HAP-1 (cell line): Measurements from ENCODE around the gene MYO5A.
"Not testable (repeated sequence)": the region's sequence is repeated elsewhere in the genome, so short reads cannot be mapped to it uniquely, and the experiment has no call there.

Experiments used
- DNase-seq, 2 experiments: peaks; one replicate each; pipeline ENCODE4 v3.0.0-alpha.2; 2016 to 2020; ENCODE audit warnings: low spot score in 2 of 2
- H3K27me3 ChIP-seq: fragments of 250-450 bp; sonication (Bioruptor Pico); 2 replicates; pipeline ENCODE4 v1.5.1; 2020; ENCODE audit warnings: low read depth, mild to moderate bottlenecking, moderate library complexity
- H3K36me3 ChIP-seq: fragments of 250-450 bp; sonication (Bioruptor Pico); replicated peaks from 2 replicates; pipeline ENCODE4 v1.5.1; 2020; ENCODE audit warnings: mild to moderate bottlenecking
- H3K4me1 ChIP-seq: fragments of 250-450 bp; sonication (Bioruptor Pico); 2 replicates; pipeline ENCODE4 v1.5.1; 2020; ENCODE audit warnings: mild to moderate bottlenecking
- H3K4me3 ChIP-seq: fragments of 250-450 bp; sonication (Bioruptor Pico); 2 replicates; pipeline ENCODE4 v1.5.1; 2020; ENCODE audit warnings: mild to moderate bottlenecking, moderate library complexity
- H3K9me3 ChIP-seq: fragments of 250-450 bp; sonication (Bioruptor Pico); 2 replicates; pipeline ENCODE4 v1.5.1; 2020; ENCODE audit warnings: mild to moderate bottlenecking, moderate library complexity
- in situ Hi-C: fragments of 300-500 bp; cut with MboI; formaldehyde crosslinking; loops from 3 replicates; pipeline ENCODE4 v1.14.3; 2020; ENCODE audit warnings: low sequenced_read_pairs, inconsistent platforms, mixed read lengths

MYO5A gene

DNA sequence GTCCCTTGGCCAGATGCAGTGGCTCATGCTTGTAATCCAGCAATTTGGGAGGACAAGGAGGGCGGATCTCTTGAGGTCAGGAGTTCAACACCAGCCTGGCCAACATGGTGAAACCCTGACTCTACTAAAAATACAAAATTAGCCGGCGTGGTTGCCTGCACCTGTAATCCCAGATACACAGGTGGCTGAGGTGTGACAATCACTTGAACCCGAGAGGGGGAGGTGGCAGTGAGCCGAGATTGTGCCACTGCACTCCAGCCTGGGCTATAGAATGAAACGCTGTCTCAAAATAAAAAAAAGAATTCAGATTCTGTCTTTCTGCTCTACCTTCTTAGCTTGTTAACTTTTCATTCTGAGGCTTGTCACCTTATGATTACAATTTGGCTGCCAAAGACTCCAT lies 22.1 kb downstream of the MYO5A start:
- in situ Hi-C loops, result no loop called here
- Histone ChIP-seq H3K36me3 (no peaks in the 10 kb centered on the region), H3K9me3 (no peaks in the 10 kb centered on the region), H3K4me3 (no peak overlapping the region), H3K27me3 (no peaks in the 10 kb centered on the region), H3K4me1 (peaks cover 6% of the 10 kb centered on the region)
- DNase-seq, result no peak

DNA sequence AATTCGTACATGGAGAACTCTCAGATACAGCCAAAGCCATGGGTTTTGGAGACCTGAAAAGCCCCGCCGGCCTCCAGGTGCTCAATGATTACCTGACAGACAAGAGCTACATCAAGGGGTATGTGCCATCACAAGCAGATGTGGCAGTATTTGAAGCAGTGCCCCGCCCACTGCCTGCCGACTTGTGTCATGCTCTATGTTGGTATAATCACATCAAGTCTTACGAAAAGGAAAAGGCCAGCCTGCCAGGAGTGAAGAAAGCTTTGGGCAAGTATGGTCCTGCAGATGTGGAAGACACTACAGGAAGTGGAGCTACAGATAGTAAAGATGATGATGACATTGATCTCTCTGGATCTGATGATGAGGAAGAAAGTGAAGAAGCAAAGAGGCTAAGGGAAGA lies 23.5 kb downstream of the MYO5A start:
- DNase-seq, result no peak
- Histone ChIP-seq H3K36me3 (no peaks in the 10 kb centered on the region), H3K4me3 (no peak overlapping the region), H3K9me3 (no peaks in the 10 kb centered on the region), H3K27me3 (no peaks in the 10 kb centered on the region), H3K4me1 (peaks cover 6% of the 10 kb centered on the region)
- in situ Hi-C loops, result no loop called here

- Histone ChIP-seq H3K4me3 (no peak overlapping the region), H3K9me3 (no peaks in the 10 kb centered on the region), H3K36me3 (no peaks in the 10 kb centered on the region), H3K27me3 (no peaks in the 10 kb centered on the region), H3K4me1 (peaks cover 6% of the 10 kb centered on the region)
- DNase-seq, result no peak
- in situ Hi-C loops, result no loop called here
Measured at GRCh38 chr15:52503788-52504496, 24.7 kb downstream of the MYO5A start.

- Histone ChIP-seq H3K9me3 (no peaks in the 10 kb centered on the region), H3K4me1 (no peaks in the 10 kb centered on the region), H3K27me3 (no peaks in the 10 kb centered on the region), H3K36me3 (no peaks in the 10 kb centered on the region), H3K4me3 (no peak overlapping the region)
- no peak for DNase-seq
- in situ Hi-C loops, result no loop called here
Measured at GRCh38 chr15:52502608-52503007, 26.1 kb downstream of the MYO5A start.

- in situ Hi-C loops, result no loop called here
- H3K4me3 ChIP-seq, result no peak overlapping the region
Measured at GRCh38 chr15:52499506-52499905, 29.2 kb downstream of the MYO5A start.

DNA sequence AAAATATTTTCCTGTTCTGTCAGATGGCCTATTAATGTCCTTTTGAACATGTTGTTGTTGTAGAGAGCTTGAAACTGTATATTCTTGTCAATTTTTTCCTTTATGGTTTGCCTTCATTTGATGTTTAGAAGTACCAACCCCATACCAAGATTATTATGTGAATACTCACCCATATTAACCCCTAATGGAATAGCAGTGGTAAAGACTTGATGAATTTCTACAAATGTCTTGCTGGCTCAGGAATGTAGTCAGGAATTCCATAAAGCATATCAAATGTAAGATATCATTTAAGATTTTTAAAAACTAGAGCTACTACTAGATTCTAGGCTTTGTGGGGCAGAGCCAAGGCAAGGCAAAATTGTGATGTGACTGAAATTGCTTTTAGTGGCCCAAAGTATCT lies 30.0 kb downstream of the MYO5A start:
- no peaks in the 10 kb centered on the region for H3K9me3 ChIP-seq
- DNase-seq, result no peak
- H3K36me3 ChIP-seq, result no peaks in the 10 kb centered on the region
- in situ Hi-C loops, result no loop called here
- H3K4me1 ChIP-seq, result peaks cover 5% of the 10 kb centered on the region
- no peak overlapping the region for H3K4me3 ChIP-seq
- no peaks in the 10 kb centered on the region for H3K27me3 ChIP-seq

More at GRCh38 chr15:52499506-52499905, 29.2 kb downstream of the MYO5A start:
- no peaks in the 10 kb centered on the region for H3K27me3 ChIP-seq
- DNase-seq, result no peak
- H3K36me3 ChIP-seq, result no peaks in the 10 kb centered on the region
- peaks cover 5% of the 10 kb centered on the region for H3K4me1 ChIP-seq
- H3K9me3 ChIP-seq, result no peaks in the 10 kb centered on the region

- DNase-seq, result no peak
- H3K9me3 ChIP-seq, result no peaks in the 10 kb centered on the region
- H3K36me3 ChIP-seq, result no peaks in the 10 kb centered on the region
- H3K4me1 ChIP-seq, result peaks cover 5% of the 10 kb centered on the region
- no peaks in the 10 kb centered on the region for H3K27me3 ChIP-seq
- H3K4me3 ChIP-seq, result no peak overlapping the region
- in situ Hi-C loops, result no loop called here
Measured at GRCh38 chr15:52496776-52497470, 31.8 kb downstream of the MYO5A start.

- Histone ChIP-seq H3K4me3 (no peak overlapping the region), H3K27me3 (no peaks in the 10 kb centered on the region), H3K4me1 (peaks cover 12% of the 10 kb centered on the region), H3K9me3 (no peaks in the 10 kb centered on the region), H3K36me3 (no peaks in the 10 kb centered on the region)
- in situ Hi-C loops, result no loop called here
- DNase-seq, result no peak
Measured at GRCh38 chr15:52496175-52496574, 32.5 kb downstream of the MYO5A start.

DNA sequence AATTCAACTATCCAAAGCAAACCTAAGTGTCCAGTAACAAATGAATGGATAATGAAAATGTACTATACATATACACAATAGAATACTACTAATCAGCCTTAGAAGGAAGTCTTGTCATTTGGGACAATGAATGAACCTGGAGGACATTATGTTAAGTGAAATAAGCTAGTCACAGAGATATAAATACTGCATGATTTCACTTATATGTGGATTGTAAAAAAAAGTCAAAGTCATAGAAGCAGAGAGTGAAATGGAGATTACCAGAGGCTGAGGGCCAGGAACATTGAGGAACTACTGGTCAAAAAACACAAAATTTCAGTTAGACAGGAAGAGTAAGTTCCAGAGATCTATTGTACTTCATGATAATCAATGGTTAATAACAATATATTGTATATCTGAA lies 33.6 kb downstream of the MYO5A start:
- peaks cover 14% of the 10 kb centered on the region for H3K4me1 ChIP-seq
- H3K9me3 ChIP-seq, result no peaks in the 10 kb centered on the region
- in situ Hi-C loops, result no loop called here
- no peaks in the 10 kb centered on the region for H3K27me3 ChIP-seq
- H3K4me3 ChIP-seq, result no peak overlapping the region
- no peaks in the 10 kb centered on the region for H3K36me3 ChIP-seq
- DNase-seq, result no peak

DNA sequence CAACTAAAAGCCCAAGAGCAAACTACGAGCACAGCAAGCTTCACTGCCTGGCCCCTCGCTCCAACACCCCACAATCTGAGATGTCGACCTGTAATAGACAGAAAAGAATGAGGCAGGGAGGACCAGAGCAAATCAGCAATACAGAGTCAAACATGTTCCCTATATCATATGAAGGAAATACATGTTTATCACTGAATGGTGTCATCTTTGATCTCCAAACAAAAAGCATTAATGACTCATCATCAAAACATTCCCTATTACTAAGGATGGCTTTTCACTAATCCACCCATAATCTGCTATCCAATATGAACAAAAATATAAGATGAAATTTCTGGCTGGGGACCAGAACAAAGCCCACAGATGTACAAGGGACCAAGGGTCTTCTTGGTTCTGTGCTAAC lies 34.7 kb downstream of the MYO5A start:
- H3K4me3 ChIP-seq, result no peak overlapping the region
- DNase-seq, result no peak
- in situ Hi-C loops, result no loop called here
- no peaks in the 10 kb centered on the region for H3K9me3 ChIP-seq
- H3K36me3 ChIP-seq, result no peaks in the 10 kb centered on the region
- no peaks in the 10 kb centered on the region for H3K27me3 ChIP-seq
- peaks cover 16% of the 10 kb centered on the region for H3K4me1 ChIP-seq

- peaks cover 34% of the 10 kb centered on the region for H3K4me1 ChIP-seq
- no peaks in the 10 kb centered on the region for H3K27me3 ChIP-seq
- in situ Hi-C loops, result no loop called here
- no peaks in the 10 kb centered on the region for H3K36me3 ChIP-seq
- no peak for DNase-seq
- H3K4me3 ChIP-seq, result no peak overlapping the region
- no peaks in the 10 kb centered on the region for H3K9me3 ChIP-seq
Measured at GRCh38 chr15:52492132-52492531, 36.5 kb downstream of the MYO5A start.

DNA sequence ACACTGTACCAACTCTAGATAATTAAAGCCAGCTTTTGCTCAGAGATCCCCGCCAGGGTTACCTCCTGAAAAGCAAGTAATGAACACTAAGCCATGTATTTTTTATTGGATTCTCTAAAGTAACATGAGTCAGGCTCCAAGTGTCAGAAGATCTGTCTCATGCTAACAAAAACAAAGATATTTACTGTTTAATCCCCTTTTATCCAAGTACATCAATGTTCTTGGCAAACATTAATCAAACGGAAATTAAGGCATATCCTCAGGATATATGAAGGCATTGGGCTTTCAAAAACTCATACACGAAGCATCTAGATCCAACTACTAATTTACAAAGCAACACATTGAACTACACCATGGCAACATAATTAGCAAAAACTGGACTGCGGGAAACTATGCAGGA lies 37.2 kb downstream of the MYO5A start:
- in situ Hi-C loops, result no loop called here
- DNase-seq, result no peak
- H3K4me3 ChIP-seq, result no peak overlapping the region
- H3K36me3 ChIP-seq, result no peaks in the 10 kb centered on the region
- no peaks in the 10 kb centered on the region for H3K9me3 ChIP-seq
- peaks cover 41% of the 10 kb centered on the region for H3K4me1 ChIP-seq
- no peaks in the 10 kb centered on the region for H3K27me3 ChIP-seq

DNA sequence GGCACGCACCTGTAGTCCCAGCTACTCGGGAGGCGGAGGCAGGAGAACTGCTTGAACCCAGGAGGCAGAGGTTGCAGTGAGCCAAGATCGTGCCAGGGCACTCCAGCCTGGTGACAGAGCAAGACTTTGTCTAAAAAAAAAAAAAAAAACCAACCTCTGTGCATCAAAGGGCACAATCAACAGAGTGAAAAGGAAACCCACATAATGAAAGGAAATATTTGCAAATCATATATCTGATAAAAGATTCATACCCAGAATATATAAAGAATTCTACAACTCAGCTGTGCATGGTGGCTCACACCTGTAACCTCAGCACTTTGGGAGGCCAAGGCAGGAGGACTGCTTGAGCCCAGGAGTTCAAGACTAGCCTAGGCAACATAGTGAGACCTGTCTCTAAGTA lies 39.2 kb downstream of the MYO5A start:
- in situ Hi-C loops, H3K27me3 ChIP-seq: not testable (repeated sequence)

GRCh38 chr15:52488830-52489229 lies 39.9 kb downstream of the MYO5A start:
- in situ Hi-C loops, result no loop called here
- no peaks in the 10 kb centered on the region for H3K36me3 ChIP-seq
- no peaks in the 10 kb centered on the region for H3K9me3 ChIP-seq
- DNase-seq, result no peak
- no peak overlapping the region for H3K4me3 ChIP-seq
- no peaks in the 10 kb centered on the region for H3K27me3 ChIP-seq
- peaks cover 58% of the 10 kb centered on the region for H3K4me1 ChIP-seq

More for the DNA sequence above, 39.2 kb downstream of the MYO5A start:
- not testable (repeated sequence) for H3K36me3 ChIP-seq, H3K9me3 ChIP-seq, DNase-seq, H3K4me3 ChIP-seq
- H3K4me1 ChIP-seq, result peaks cover 52% of the 10 kb centered on the region
